Hepatocyte (in vitro differentiated cells): Measurements from ENCODE around the gene PDE11A. TPM values are rescaled to one million over a fixed set of nuclear protein-coding genes. Genes with fewer than 3 reads are reported as not detected.

ENCODE experiments used
- DNase-seq: peaks from one replicate; pipeline ENCODE4 v3.0.0-alpha.2; 2016; ENCODE audit warnings: low spot score
- H2AFZ ChIP-seq: fragments of 200-600 bp; sonication (generic); 2 replicates; pipeline ENCODE4 v1.6.0; 2016; ENCODE audit warnings: antibody characterized with exemption, mild to moderate bottlenecking
- H3K27ac ChIP-seq: fragments of 200-600 bp; sonication (generic); 2 replicates; pipeline ENCODE4 v1.5.1; 2016; ENCODE audit warnings: mild to moderate bottlenecking
- H3K27me3 ChIP-seq: fragments of 200-600 bp; sonication (generic); 2 replicates; pipeline ENCODE4 v1.6.1; 2016
- H3K36me3 ChIP-seq: fragments of 200-600 bp; sonication (generic); replicated peaks from 2 replicates; pipeline ENCODE4 v1.5.1; 2016; ENCODE audit warnings: low read depth; ENCODE audit not compliant: insufficient read depth
- H3K4me1 ChIP-seq: fragments of 200-600 bp; sonication (generic); 2 replicates; pipeline ENCODE4 v1.5.1; 2016; ENCODE audit warnings: mild to moderate bottlenecking, moderate library complexity; ENCODE audit not compliant: insufficient read depth
- H3K4me2 ChIP-seq: fragments of 200-600 bp; sonication (generic); 2 replicates; pipeline ENCODE4 v1.6.0; 2016
- H3K4me3 ChIP-seq: fragments of 200-600 bp; sonication (generic); 2 replicates; pipeline ENCODE4 v1.5.1; 2016; ENCODE audit warnings: mild to moderate bottlenecking
- H3K79me2 ChIP-seq: fragments of 200-600 bp; sonication (generic); 2 replicates; pipeline ENCODE4 v1.6.0; 2017; ENCODE audit warnings: mild to moderate bottlenecking
- H3K9me2 ChIP-seq: fragments of 200-600 bp; sonication (generic); replicated peaks from 2 replicates; pipeline ENCODE4 v1.6.0; 2017; ENCODE audit warnings: mild to moderate bottlenecking; ENCODE audit not compliant: insufficient read depth
- H3K9me3 ChIP-seq: fragments of 200-600 bp; sonication (generic); 2 replicates; pipeline ENCODE4 v1.5.1; 2016; ENCODE audit warnings: low read depth, mild to moderate bottlenecking
- H4K20me1 ChIP-seq: fragments of 200-600 bp; sonication (generic); 2 replicates; pipeline ENCODE4 v1.6.0; 2016; ENCODE audit warnings: mild to moderate bottlenecking; ENCODE audit not compliant: insufficient read depth, poor library complexity, severe bottlenecking
- EZH2 ChIP-seq: fragments of 200-600 bp; sonication (generic); IDR thresholded peaks from 2 replicates; pipeline ENCODE4 v1.6.1; 2016; ENCODE audit warnings: antibody characterized with exemption, mild to moderate bottlenecking, borderline replicate concordance
- EZH2phosphoT487 ChIP-seq: fragments of 200-600 bp; sonication (generic); IDR thresholded peaks from one replicate; pipeline ENCODE4 v1.6.1; 2018; ENCODE audit warnings: antibody characterized with exemption, mild to moderate bottlenecking, low read depth, moderate library complexity; ENCODE audit not compliant: unreplicated experiment, severe bottlenecking
- WGBS: methylation state at CpG from one replicate; pipeline ENCODE4 v1.1.6; 2016; ENCODE audit warnings: low lambda C conversion rate; ENCODE audit errors: missing lambda C conversion rate; 5-methylcytosine and 5-hydroxymethylcytosine counted together
- polyA plus RNA-seq: library from polyadenylated mRNA; unstranded; fragments of >200 nt; fragmentation: Nextera tagmentation; extraction: Ambion mirVana; gene quantifications from 2 replicates; pipeline ENCODE4 v1.2.1, GENCODE V29; 2016
- total RNA-seq: library from RNA; depleted of rRNA; stranded (reverse); fragments of >200 nt; gene quantifications from 2 replicates; pipeline ENCODE4 v1.2.3, GENCODE V29; 2014
- TF ChIP-seq, protein P1 (sequence below): fragments of 200-600 bp; sonication (generic); IDR thresholded peaks from 2 replicates; pipeline ENCODE4 v1.5.1; 2016; ENCODE audit warnings: antibody characterized with exemption, mild to moderate bottlenecking; ENCODE audit not compliant: poor library complexity

Gene PDE11A
- total and polyA plus RNA-seq, 2 experiments from 2014 or later = 0.71 to 1.9 TPM

- Histone ChIP-seq H4K20me1 (no peaks in the 10 kb centered on the region), H3K27ac (no peak overlapping the region), H3K4me2 (no peak overlapping the region), H3K4me1 (no peaks in the 10 kb centered on the region), H3K4me3 (no peak overlapping the region), H3K27me3 (peaks cover 3% of the 10 kb centered on the region), H3K9me2 (no peaks in the 10 kb centered on the region), H3K79me2 (no peaks in the 10 kb centered on the region), H3K9me3 (no peaks in the 10 kb centered on the region), H2AFZ (no peak overlapping the region), H3K36me3 (no peaks in the 10 kb centered on the region)
- no peak for DNase-seq
- WGBS = 96% methylated on average over 2 of the region's 2 CpGs
- TF ChIP-seq EZH2 = no peak
- TF ChIP-seq, protein P1, sequence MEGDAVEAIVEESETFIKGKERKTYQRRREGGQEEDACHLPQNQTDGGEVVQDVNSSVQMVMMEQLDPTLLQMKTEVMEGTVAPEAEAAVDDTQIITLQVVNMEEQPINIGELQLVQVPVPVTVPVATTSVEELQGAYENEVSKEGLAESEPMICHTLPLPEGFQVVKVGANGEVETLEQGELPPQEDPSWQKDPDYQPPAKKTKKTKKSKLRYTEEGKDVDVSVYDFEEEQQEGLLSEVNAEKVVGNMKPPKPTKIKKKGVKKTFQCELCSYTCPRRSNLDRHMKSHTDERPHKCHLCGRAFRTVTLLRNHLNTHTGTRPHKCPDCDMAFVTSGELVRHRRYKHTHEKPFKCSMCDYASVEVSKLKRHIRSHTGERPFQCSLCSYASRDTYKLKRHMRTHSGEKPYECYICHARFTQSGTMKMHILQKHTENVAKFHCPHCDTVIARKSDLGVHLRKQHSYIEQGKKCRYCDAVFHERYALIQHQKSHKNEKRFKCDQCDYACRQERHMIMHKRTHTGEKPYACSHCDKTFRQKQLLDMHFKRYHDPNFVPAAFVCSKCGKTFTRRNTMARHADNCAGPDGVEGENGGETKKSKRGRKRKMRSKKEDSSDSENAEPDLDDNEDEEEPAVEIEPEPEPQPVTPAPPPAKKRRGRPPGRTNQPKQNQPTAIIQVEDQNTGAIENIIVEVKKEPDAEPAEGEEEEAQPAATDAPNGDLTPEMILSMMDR = no peak
- no peak for TF ChIP-seq EZH2phosphoT487
These were observed 163.8 kb downstream of the PDE11A start for GRCh38 chr2:177908824-177909223.

GRCh38 chr2:177908182-177908581, 164.4 kb downstream of the PDE11A start:
- Histone ChIP-seq H3K4me2 (no peak overlapping the region), H3K4me3 (no peak overlapping the region), H3K27me3 (peaks cover 3% of the 10 kb centered on the region), H4K20me1 (no peaks in the 10 kb centered on the region), H3K79me2 (no peaks in the 10 kb centered on the region), H3K4me1 (no peaks in the 10 kb centered on the region), H3K27ac (no peak overlapping the region), H3K36me3 (no peaks in the 10 kb centered on the region), H2AFZ (no peak overlapping the region), H3K9me2 (no peaks in the 10 kb centered on the region), H3K9me3 (no peaks in the 10 kb centered on the region)
- TF ChIP-seq EZH2 (no peak), EZH2phosphoT487 (no peak)
- TF ChIP-seq, protein P1 = no peak
- no peak for DNase-seq
- 72% methylated on average over 2 of the region's 2 CpGs for WGBS

GRCh38 chr2:177906041-177906718, 166.4 kb downstream of the PDE11A start:
- DNase-seq = peak; percentile 75
- Histone ChIP-seq H3K36me3 (no peaks in the 10 kb centered on the region), H3K4me3 (no peak overlapping the region), H3K27ac (no peak overlapping the region), H3K4me2 (peak overlapping the region; percentile 70), H3K9me2 (no peaks in the 10 kb centered on the region), H3K9me3 (no peaks in the 10 kb centered on the region), H3K27me3 (no peaks in the 10 kb centered on the region), H2AFZ (no peak overlapping the region), H3K79me2 (no peaks in the 10 kb centered on the region), H4K20me1 (no peaks in the 10 kb centered on the region), H3K4me1 (no peaks in the 10 kb centered on the region)
- TF ChIP-seq EZH2 (no peak), EZH2phosphoT487 (no peak)
- TF ChIP-seq, protein P1 = peak; percentile 79
- 27% methylated on average over 12 of the region's 12 CpGs for WGBS
